Brain pericyte (primary cell): ENCODE data around the gene SUMO3.

Experiments
- DNase-seq: peaks from one replicate; pipeline ENCODE4 v3.0.0-alpha.2; 2012; ENCODE audit warnings: low read depth, low spot score

Gene SUMO3

DNA sequence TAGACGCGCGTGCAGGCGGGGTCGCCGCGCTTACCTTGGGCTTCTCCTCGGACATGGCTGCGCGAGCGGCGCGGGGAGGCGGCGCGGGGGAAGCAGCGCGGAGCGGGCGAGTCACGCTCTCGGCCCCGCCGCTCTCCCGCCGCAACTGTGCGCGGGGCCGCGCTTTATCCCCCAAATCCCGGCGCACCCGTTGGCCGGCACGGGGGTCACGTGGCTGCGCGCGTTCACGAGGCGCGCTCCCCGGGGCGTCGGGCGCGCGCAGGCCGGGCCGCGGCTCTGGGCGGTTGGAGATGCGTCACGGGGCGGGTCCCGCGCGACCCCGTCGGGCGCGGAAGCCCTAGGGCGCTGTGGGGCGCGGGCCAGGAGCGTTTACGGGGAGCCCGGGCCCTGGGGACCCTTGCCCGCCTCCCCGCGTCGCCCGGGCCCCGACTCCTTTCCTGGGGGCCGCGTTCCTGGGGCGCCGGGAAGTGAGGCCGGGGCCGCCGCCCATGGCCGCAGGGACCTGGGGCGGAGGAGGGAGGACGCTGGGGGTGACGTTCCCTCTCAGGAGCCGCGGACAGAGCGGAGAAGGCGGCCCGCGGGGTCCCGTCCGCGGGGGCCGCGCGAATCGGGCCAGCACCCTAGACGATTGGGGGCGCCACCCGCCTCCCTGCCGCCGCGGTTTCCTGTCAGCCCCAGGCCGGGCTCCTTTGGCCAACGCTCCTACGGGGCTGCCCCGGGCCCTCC lies at the start of gene SUMO3:
SUMO3 (minus strand) TSS at position 149 of the 726 bp plus-strand sequence; CDS start at position 55, 94 bp downstream.
- DNase-seq: no peak

DNA sequence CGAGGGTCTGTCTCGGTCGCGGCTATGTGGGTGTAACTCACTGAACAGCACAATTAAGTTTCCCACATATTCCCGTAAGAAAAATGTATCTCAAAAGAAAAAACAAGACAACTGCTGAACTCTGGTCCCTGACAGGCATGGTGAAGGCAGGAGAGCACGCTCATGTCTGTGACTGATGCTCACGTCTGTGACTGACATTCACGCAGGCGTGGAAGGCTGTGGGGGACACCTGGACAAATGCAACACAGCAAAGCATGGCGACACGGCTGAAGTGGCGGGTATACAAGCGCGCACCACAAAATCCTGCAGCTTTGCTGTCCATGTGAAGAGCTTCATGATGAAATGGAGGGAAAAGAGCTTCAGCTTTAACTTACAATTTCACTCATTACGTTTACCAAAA lies 49.6 kb upstream of the SUMO3 start:
- no peak for DNase-seq

DNA sequence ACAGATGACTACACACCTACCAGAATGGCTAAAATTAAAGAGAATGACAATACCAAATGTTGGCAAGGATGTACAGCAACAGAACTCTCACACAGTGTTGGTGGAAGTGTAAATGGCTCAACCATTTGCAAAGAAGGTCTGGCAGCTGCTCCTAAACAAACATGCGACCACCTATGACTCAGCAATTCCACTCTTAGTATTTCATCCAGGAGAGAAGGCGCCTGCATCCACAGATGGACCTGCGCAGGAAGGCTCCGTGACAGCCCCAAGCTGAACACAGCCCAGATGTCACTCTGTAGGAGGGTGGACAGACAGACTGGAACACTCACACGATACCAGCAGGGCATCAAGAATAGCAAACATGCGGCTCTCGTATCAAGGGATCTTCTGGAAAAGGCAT lies 48.9 kb upstream of the SUMO3 start:
- no peak for DNase-seq

DNA sequence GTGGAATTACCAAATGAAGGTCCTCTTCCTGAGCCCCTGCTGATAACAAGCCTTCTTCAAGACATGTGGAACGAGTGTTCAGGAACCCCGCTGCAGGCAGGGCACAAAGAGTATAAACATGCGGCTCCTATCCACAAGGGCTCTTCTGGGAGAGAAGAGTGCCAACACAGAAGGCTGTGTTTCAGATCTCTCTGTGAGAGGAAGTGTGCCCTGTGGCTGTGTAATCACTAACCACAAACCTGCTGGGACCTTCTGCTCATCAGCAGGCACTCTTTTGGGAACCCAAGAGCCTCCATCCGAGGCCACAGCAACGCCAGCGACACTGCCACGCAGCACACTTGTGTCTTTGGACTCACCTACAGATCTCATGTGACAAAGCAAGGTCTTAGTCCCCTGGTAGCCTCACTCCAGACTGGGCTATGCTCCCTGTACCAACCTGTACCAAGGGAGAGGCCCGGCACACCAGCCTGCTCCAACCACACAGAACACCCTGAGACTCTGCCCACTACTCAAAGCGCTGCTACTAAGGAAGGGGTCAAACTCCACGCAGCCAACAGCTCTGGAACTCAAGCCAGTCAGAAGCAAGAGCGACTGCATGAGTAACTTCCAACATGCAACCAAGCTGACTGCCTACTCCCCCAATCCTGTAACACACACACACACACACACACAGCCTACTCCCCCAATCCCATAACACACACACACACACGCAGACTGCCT lies 47.9 kb upstream of the SUMO3 start:
- DNase-seq: no peak

DNA sequence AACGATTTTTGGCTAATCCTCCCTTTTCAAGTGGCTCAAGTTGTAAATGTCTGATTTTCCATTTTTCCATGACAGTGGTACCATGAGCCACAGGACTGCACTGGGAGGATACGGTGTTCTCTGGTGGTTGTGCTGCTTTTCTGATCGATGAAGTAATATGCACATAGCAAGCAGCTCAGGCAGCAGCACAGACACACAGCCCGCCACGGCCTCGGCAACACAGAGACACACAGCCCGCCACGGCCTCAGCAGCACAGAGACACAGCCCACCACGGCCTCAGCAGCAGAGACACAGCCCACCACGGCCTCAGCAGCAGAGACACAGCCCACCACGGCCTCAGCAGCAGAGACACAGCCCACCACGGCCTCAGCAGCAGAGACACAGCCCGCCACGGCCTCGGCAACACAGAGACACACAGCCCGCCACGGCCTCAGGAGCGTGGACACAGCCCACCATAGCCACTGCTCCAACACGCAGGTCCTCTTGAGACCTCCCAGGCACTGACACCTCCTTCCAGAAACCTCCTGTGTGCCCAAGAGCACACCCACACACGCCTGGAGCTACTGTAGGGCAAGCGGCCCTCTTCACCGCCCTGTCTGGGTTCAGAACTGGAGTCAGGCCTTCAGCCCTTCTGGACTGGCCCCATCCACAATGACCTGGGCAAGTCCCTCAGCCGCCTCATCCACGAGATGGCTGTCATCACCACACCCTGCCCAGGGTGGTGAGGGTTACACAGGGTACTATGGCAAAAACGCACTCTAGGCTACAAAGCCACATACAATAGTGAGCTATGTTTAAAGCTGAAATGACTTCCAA lies 45.2 kb upstream of the SUMO3 start:
- no peak for DNase-seq

DNA sequence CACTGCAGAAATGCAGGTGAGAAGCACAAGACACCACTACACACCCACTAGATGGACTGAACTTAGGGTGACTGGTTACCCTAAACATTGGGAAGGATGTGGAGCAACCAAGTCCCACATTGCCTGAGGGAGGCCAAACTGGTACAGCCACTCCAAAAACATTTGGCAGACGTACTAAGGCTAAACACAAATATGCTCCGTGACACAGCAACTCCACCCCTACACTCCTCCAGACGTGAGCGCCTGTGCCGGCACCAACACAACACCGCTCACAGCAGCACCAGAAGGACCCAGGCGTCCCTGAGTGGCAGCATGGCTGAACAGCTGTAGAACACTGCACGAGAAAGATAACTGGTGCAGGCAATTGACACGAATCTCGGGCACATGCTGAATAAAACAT lies 40.9 kb upstream of the SUMO3 start:
- no peak for DNase-seq

DNA sequence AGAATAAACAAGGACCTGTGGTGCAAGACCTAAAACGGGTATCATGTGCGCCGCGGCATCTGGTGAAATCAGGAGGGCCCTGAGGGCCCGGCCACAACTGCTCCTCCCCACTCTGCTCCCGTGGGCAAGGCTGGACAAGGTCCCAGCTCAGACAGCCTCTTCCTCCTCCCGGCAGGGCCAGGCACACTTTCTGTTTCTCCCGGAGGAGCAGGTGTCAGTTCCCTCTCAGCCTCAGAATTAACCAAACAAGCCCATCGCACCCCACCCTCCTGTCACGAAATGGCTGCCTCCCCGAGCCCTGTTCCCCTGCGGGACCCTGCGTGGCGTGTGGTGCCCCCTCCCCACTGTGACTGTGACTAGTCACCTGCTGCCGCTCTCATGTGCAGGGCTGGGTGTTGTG lies 40.4 kb upstream of the SUMO3 start:
- DNase-seq: no peak

DNA sequence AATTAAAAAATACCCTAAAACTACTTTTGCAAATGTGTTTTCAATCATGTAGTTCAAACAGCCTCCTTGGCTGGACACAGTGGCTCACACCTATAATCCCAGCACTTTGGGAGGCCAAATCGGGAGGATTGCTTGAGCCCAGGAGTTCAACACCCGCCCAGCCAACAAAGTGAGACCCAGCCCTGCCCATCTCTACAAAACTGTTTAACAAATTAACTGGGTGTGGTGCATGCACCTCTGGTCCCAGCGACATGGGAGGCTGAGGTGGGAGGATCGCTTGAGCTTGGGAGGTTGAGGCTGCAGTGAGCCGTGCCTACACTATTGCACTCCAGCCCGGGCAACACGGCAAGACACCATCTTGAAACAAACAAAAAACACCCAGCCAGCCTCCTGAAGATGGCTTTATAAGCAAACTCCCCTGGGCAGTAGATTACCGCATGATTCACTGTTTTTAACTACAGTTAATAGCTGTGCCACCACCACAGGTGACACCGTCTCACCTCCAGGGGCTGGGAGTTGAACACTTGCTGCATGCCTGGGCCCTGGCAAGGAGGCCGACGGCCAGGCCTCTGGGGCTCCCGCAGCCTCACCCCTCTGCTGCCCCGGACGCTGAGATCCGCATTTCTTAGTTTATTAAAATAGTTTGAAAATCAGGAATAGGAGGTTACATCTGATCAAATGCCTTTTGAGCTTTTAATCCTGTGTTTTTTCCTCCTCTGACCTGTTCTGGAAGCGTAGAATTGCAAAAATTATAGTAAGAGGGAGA lies 39.4 kb upstream of the SUMO3 start:
- no peak for DNase-seq

DNA sequence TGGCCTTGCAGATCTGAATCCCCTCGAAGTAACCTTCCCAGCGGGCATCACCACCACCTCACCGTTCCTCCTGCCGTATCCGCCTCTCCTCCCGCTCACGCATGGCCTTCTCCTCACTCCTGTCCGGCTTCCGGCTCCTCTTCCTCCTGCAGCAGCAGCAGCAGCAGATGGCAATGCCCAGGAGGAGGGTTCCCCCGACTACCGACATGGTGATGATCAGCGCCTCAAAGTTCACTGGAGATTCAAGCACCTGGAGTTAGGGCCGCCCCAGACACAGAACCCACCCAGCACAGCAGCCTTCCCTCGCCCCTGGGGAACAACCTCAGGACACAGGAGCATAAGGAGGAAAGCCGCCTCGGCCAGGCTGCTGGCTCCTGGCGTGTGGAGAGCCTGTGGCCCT lies 38.3 kb upstream of the SUMO3 start:
- DNase-seq: no peak

DNA sequence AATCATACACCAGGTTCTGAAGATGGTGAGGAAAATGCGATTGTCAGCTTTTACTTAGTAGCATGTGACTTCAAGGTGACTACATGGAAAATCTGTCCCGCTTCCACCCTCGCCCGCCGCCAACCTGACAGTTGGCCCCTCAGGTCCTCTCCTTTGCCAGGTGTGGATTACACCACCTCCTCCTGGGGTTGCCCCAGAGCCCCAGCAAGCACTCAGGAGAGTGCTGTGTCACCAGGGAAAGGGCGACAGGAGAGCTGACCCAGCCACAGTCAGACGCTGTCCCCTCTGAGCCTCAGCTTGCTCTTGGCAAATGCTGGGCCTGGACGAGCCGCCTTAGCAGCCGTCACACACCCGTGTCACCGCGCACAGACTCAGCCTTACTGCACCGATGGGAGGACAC lies 37.7 kb upstream of the SUMO3 start:
- DNase-seq: no peak

DNA sequence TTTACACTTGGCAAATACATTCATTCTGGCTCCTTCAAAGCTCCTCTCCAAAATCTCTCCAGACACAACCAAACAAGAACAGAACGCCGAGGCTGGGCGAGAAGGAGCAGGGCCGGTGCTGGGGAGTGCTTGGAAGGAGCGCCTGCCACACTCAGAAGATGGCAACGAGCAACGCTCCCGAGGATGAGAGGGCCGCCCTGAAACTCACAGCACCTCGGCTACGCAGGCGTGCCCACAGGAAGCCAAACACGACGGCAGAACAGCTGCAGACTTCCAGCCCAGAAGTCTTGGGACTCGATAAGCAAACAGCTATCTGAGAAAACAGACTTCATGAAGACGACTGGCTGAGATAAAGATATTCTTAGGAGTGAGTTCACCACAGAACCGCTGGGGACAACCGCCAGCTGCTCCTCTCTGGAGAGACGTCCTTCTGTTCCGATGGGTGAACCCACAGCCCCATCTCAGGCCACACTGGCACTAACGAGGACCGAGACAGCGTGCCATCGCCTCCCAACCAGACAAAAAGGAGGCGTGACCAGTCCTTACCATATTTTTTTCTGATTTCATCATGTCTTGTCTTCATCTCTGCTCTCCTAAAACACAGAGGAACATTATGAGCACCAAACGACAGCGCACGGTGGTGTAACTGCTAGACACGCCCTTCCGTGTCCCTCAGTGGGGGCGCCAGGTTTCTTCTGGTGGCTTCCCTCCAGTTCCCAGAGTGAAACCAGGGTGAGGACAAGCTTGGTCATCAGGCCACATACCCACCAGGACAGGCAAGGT lies 37.0 kb upstream of the SUMO3 start:
- DNase-seq: no peak

DNA sequence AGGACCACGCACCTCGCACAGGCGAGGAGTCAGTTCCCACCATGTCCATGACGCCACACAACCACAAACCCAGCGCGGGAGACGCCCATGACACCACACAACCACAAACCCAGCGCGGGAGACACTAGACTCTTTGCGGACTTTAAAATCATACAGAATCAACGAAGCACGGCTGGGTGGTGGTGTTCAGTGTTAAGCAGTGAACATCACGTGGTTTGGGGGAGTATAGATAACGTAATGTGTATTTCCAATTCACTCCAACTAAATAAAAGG lies 36.5 kb upstream of the SUMO3 start:
- no peak for DNase-seq

DNA sequence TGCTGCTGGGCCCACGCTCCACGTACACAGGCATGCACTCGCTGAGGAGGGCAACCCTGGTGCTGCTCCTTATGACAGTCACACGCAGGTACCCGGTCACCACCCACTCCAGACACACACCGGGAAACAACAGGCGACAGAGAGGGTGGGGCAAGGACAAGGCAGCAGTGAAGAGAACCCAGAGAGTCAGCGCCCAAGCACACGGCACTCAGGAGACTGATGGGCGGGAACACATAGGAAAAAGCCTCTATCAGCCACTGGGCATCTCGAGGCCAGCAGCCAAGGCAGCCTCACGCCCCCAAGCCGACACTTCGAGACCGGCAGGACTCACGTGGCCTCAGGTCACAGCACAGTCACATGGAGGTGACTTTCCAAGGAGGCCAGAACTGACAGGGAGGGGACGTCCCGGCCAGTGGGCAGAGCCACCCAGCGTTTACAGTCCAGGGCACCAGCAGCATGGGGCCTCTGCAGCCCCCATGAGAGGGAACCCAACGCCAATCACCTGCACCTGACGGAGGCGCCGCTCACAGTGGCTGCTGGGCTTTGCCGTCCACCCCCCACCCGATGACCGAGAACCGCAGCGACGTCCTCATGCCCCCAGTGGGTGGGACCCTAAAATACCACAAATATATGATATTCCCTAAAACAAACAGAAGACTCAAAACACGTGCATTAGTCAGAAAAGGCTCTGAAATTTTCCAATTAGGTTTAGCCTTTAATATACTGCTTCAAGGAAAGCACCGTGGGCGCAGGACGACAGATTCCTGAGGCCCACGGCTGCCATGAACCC lies 35.9 kb upstream of the SUMO3 start:
- no peak for DNase-seq

DNA sequence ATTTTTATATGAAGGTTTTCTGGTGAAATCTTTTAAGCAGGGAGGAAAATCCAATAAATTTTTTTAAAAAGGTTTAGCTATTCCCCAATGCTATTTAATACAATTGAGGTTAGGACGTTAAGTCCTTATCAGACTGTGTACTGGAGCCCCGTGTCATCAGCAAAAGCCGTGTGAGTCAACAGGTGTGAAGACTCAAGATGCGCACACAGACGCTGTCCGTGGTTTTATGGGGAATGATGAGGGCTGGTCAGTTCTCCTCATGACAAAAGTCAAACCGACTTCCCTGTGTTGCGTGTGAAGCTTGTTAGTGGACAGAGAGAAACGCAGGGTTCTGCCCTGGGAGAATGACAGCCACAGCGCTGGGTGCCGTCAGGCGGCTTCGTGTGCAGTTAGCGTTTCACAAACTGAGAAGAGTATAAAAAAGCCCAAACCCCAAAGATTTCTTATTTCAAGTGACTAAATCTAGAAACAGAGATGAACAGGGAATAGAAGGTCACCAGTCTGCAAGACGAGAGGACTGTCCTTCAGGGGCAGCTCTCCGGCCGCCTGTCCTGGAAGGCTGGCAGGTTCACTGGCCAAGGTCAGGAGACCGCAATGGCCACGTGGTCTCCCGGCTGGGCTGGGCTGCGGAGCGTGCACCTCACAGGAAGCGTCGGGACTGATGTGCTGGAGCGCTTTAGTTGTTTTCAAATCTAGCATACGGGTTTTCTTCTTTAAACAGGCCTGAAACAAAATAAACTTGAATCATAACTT lies 33.2 kb upstream of the SUMO3 start:
- no peak for DNase-seq

DNA sequence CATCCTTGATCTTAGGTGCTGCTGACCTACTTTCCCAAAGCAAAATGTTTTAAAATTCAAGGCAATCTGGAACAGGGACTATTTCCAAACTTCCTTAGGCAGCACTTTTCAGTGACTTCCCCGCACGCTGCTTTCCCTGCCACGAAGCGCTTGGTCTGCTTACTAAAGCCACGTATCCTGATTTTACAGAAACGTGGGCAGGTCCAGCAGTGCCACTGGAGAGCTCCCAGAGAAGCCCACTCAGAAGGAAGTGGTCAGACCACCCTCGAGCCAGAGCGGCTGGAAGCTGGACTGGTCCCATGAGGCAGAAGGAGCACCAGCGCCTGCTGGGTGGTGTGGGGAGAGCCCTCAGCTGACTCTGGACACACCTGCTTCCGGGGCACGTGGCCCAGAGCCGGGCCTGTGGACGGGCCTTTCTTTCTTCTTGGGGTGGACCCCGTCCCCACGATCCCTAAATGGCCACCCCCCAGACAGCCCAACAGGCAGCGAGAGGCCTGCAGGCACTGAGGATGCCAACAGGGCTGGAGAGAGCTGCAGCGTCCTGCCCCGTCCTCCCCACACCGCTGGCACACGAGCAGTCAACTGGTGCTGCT lies 32.4 kb upstream of the SUMO3 start:
- no peak for DNase-seq

DNA sequence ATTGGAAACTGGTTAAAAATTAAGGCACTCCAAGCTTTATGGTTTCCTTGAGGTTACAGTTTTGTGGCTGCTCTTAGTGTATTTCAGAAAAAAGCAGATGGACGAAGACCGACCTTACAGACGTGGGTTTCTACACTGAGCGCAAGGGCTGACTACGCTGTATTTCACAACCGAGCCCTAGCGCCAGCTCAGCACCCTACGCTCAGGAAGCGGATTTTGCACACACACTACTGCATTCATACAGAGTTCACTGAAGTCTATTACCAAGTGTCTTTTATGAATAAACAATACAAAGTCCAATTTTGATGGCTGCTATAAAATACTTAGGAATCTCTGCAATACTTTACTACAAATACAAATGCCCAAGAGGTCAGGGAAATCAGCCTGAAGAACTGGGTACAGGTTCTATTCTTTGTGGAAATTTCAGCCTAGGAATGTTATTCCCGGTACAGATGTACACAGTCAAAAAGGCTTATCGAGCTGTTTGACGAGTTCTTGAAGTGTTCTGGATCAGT lies 31.8 kb upstream of the SUMO3 start:
- no peak for DNase-seq

DNA sequence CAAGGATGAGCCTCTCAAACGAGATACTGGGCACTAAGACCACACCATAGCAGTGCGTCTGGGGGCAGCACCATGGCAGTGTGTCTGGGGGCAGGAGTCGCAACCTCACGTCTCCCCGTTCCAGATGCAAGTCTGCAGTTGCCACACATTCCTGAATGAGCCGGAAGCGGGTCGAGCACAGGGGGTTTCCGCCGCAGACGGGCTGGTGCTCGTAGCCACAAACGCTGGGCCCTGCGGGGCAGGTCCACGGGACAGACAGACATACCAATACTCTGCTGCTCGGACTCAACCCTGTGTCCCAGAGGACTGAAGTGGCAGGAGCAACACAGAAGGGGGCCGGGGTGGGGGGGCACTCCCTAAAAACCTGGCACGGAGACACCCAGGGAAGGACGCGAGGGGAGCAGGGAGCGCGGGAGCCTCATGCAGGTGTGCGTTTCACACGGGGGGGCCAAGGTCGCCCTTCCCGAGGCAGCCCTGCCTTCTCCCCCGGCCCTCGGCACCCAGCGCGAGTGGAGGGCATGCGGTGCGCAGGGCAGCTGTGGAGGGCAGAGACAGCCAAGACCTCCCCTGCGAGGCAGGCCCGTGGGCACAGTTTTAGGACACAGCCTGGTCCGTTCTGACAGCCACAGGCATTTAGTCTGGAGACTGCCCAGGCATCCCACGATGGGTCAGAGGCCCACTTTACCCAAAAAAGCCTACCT lies 31.1 kb upstream of the SUMO3 start:
- DNase-seq: no peak

DNA sequence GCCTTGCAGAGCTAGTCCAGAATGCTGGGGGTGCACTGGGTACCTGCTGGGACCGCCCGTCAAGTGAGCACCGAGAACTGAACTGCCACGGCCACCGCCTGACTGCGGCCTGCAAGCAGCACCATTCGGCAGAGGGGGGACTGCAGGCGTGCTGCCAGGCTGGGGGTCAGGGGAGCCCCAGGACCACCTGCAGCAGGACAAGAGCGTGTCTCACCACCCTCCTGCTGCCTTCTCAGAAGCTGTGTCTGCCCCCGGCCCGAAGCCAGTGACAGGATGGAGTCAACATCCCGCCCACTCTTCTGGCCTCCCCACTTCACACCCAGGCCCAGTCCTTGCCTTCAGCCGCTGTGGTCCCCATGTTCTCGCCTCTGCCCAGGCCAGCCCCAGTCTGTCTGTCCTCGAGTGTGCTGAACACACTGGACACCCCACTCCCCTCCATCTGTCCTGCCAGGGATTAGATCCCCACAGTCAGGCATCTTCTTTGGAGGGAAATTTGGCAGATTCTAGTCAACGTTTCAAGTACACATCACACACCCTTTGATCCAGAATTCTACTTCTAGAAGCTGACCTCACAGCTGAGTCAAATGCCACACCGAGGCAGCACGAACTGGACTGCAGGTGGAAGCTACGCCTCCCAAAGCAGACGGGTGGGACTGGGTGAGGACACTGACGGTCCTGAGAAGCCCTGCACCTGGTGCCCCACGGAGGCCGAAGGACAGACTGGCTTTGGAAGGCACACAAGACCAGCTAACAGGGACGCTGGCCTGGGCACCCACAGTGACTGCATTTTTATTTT lies 29.6 kb upstream of the SUMO3 start:
- DNase-seq: no peak
